GM21717 (cell line): ENCODE measurements around the gene PITPNB.

Experiments
- ATAC-seq: cut with Tn5 transposase; IDR thresholded peaks from one replicate; pipeline ENCODE4 v1.9.1; 2021; ENCODE audit warnings: mild to moderate bottlenecking, moderate library complexity; ENCODE audit not compliant: unreplicated experiment

PITPNB gene

DNA sequence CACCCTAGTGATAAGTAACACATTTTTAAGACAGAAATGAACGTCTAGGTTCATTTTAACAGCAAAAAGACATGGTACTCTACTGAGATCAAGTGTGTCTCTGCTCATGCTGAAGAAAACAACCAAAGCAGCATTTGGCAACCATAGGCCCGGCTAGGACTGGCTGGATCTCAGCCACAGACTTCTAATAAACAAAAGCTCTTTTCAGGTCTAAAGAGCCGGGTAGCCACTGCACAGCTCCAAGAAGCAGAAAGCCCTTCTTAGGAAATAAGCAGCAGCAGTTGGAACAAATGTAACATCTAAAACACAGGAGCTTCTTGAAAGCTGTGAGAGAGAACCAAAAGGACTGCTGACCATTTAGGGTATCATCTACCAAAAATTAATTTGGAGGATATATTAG lies 37.6 kb downstream of the PITPNB start:
- ATAC-seq = no peak

DNA sequence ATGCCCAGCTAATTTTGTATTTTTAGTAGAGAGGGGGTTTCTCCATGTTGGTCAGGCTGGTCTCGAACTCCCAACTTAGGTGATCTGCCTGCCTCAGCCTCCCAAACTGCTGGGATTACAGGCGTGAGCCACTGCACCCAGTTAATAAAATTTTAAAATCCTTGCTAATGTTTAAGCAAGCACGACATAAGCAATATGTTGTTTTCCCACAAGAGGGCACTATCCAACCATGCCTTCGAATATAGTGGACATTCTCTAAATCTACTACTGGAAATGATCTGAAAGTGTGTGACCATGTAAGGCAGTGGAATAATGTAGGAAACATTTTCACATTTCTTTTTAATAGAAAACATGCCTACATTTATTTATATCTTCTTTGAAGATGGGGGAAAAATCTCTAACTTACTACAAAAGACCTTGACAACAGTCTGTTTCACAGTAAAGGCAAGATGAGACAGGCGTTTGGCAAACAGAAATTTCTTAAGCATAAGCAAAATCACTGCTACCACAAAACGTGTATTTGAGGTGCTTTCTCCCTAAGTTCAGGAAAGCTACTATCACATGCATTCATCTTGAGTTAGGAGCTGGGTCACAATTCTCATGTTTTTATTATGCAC lies 38.2 kb downstream of the PITPNB start:
- no peak for ATAC-seq

- no peak for ATAC-seq
Observed at GRCh38 chr22:27879923-27880322, 39.1 kb downstream of the PITPNB start.

DNA sequence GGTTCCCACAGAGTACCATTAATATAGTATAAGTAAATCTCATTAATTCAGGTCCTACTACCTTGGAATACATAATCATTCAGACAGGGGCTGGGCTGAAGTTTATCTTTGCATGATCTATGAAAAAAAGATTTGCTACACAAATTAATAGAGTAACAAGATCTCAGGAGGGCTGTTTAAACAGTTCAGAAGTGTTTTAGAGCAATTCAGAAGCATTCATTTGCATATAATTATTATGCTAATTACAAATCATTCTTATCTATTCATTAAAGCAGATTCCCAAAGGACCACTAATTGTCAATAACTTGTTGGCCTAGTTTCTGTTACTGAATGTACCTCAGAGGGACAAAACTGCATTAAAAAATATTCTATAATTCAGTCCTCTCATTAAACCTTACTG lies 40.5 kb downstream of the PITPNB start:
- ATAC-seq = no peak

- peak; percentile 53 for ATAC-seq
Observed at GRCh38 chr22:27877501-27877900, 41.6 kb downstream of the PITPNB start.

- ATAC-seq = no peak
Observed at GRCh38 chr22:27876684-27877083, 42.4 kb downstream of the PITPNB start.

- ATAC-seq = no peak
Observed at GRCh38 chr22:27875951-27876350, 43.1 kb downstream of the PITPNB start.

DNA sequence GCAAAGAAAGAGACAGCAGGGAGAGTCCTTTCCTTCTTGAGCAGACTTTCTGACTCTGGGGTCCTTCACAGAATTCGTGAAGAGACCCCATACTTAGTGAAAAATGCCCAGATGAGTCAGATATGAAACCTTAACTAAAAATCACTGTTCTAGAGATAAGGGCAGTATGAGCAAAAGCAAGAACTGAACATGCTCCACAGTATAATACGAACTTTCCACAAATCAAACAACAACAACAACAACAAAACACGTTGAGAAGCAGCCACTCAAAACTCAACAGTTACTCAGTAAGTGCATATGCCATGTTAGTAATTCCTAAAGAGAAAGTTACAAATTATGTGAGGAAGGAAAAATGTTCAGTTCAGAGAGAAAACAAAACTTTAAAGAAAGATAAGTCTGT lies 44.3 kb downstream of the PITPNB start:
- no peak for ATAC-seq

- ATAC-seq = no peak
Observed at GRCh38 chr22:27874185-27874584, 44.9 kb downstream of the PITPNB start.

- no peak for ATAC-seq
Observed at GRCh38 chr22:27873472-27873871, 45.6 kb downstream of the PITPNB start.

- ATAC-seq = no peak
Observed at GRCh38 chr22:27872488-27872887, 46.6 kb downstream of the PITPNB start.

DNA sequence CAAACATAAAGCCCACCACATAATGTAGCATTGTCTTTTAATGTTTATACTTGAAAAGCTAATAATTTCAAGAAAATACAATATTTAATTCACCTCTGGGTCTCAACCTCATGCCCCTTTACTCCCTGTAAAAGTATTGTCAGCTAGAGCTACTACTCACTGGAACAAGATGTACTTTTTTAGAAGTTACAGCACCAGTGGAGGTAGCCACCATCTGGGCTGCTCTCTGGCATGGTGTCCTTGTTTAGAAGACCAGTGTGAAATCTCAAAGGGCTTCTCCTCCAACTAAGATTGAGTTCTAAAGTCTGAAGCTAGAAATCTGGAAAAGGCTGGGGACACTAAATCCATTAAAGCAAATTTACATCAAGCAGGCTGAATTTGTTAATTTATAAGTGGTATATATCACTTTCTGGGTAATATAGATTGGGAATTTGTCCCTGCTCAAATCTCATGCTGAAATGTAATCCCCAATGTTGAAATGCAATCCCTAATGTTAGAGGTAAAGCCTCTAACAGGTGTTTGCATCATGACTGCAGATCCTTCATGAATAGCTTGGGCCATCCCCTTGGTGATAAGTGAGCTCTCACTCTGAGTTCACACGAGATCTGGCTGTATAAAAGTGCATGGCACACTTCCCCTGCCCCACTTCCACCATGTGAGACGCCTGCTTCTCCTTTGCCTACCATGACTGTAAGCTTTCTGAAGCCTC lies 47.6 kb downstream of the PITPNB start:
- no peak for ATAC-seq

- no peak for ATAC-seq
Observed at GRCh38 chr22:27870234-27871191, 48.5 kb downstream of the PITPNB start.

DNA sequence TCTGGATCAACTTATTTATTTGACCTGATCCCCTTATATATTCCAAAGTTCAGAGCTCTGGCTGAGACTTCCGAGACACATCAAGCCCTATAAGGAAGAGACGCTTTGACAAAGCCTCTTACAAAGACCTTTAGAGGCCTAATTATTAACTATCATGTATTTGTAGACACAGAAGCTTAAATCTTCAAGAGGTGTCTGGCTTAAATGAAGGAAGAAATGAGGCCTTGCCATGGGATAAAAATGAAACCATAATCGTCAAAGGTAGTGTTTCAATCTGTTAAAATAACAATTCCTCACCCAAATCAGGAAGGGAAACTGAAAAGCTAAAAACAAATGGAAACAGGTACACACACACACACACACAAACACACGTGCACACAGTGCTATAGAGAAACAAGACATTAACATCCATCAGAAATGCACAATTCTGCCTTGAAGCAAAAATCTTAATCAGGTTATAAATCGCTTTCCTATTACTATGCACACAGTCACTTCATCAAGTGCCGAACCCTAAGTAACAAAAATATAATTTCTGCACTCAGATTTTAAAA lies 50.2 kb downstream of the PITPNB start:
- ATAC-seq = no peak

DNA sequence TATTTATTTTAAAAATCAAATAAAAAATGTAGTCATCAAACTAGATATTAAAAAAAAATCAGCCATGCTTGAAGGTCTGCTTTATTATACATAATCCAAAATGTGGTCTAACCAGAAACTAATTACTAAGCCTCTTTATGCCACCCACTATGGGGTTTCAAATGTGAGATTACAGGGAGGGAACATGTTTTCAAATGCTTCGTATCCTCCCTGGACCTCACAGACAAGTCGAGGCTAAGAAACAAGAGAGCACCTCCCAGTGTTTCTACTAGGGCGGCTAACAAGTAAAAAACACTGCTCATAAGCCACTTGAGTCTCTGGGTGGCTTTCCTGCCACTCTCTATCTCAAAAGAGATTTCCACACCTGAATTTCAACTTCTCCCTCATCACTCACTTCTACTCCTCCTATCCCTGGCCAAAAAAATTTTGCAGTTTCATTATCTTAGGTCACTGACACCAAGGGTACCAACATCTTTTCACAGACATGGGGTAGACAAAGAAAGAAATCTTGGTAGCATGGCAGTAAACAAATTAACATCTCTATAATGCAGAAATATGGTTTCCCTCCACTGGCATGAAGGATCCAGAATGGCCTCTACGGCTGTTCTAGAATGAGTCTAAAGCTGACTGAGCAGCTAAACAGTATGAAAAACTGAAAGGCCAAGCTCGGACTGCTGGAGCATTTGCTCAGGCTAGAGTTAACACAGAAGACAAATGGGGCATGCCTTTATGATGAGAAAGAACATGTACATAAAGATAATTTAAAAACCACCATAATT lies 50.9 kb downstream of the PITPNB start:
- ATAC-seq = no peak

- no peak for ATAC-seq
Observed at GRCh38 chr22:27867085-27867952, 51.7 kb downstream of the PITPNB start.

- no peak for ATAC-seq
Observed at GRCh38 chr22:27866135-27867084, 52.6 kb downstream of the PITPNB start.

- ATAC-seq = no peak
Observed at GRCh38 chr22:27865496-27865895, 53.6 kb downstream of the PITPNB start.

DNA sequence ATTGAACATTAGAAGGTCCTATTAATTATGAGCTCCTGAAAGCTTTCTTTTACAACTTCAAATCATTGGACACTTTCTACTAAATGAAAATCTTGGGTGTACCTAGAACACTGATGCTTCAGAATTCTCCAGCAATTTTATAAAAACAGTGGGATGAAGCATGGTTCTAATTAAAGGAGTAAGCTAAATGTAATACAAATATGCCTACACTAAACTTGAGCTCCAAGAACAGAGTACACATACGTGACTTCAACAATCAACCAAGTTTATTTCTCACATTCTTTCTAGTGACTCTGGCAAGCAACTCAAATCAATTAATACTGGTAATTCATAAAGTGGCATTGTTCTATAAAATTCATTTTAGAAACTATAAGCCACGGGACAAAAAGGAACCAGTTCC lies 55.5 kb downstream of the PITPNB start:
- ATAC-seq = no peak
